IPS-NIHi7 (cell line): Measurements from ENCODE around the gene LRWD1.

ENCODE experiments used
- DNase-seq: peaks from one replicate; pipeline ENCODE4 v3.0.0; 2012; ENCODE audit warnings: mixed read lengths; ENCODE audit errors: extremely low spot score

The LRWD1 gene

DNA sequence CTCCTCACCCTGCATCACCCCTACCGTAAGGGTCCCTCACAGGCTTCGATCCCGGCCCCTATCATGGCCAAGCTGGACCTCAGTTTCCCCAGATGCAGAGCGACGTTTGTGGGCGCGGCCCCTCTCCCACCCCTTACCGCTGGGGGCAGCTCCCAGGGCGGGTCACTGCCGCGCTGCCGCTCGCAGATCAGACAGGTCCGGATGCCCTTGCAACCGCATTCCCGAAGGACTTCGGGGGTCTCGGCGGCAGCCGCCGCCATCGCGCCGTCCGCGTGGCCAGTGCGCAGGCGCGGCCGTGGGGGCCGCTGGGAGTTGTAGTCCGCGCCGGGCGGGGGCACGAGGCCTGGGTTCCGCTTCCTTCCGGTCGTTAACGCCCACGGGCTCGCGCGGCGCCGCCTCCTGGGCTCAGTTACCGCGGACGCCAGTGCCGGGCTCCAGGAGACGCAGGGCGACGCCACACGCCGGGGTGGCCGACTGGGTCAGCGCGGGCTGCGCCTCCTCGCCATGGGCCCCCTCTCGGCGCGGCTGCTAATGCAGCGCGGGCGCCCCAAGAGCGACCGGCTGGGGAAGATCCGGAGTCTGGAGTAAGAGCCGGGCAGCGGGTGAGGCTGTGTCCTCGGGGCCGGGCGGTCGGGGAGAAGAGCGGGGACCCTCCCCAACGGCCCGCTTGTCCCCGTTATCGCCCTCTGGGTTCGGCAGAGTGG lies at the start of gene LRWD1, which contains the start of gene ALKBH4:
LRWD1 (plus strand) TSS at position 408 of the 704 bp plus-strand sequence; CDS start at position 505, 97 bp downstream.
ALKBH4 (minus strand) TSS at position 287 of the 704 bp plus-strand sequence; CDS start at position 260, 27 bp downstream.
- DNase-seq: peak; percentile 100

- no peak for DNase-seq
Measured at GRCh38 chr7:102415685-102416225, 49.0 kb upstream of the LRWD1 start.

DNA sequence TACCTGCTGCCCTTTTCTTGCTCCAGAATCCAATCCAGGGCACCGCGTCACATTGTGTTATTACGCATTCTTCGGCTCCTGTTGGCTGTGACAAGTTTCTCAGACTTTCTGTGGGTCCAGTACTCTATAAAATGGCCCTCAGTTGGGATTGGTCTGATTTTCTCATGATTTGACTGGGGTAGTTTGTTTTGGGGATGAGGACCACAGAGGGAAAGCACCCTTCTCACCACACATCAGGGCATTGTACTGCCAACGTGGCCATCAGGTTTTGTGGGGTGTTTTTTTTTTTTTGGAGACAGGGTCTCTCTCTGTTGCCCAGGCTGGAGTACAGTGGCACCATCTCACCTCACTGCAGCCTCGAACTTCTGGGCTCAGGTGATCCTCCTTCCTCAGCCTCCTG lies 48.4 kb upstream of the LRWD1 start:
- no peak for DNase-seq

DNA sequence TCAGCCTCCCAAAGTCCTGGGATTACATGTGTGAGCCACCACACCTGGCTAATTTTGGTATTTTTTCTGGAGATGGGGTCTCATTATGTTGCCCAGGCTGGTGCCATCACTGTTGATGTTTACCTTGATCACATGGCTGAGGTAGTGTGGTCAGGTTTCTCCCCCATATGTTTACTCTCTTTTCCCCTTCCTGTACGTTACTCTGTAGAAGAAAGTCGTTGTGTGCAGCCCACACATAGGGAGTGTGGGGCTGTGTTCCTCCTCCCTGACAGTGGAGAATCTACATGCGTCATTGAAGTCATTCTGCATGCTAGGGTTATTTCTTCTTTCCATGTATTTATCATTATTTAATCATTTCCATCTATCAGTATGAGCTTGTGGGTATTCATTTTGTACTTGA lies 47.7 kb upstream of the LRWD1 start:
- no peak for DNase-seq

GRCh38 chr7:102418592-102418991 lies 46.2 kb upstream of the LRWD1 start:
- DNase-seq: no peak

GRCh38 chr7:102421706-102422240 lies 43.0 kb upstream of the LRWD1 start:
- no peak for DNase-seq

GRCh38 chr7:102424129-102424551 lies 40.6 kb upstream of the LRWD1 start:
- DNase-seq: no peak

DNA sequence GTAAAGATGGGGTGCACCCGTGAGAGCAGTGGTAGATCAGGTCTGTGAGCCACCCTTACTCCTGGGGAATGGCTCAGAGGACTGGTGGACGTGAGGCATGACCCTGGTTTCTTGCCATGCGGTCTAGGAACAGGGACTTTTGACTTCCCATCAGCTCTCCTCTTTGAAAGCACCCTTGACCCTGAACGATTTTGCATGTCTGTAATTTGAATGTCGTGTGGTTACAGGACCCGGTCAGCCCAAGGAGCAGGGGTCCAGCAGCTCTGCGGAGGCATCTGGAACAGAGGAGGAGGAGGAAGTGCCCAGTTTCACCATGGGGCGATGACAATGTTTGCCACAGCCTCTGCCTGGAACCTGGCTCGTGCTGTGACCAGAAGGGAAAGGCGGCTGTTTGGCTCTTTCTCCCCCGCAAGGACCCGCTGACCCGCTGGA lies 40.0 kb upstream of the LRWD1 start:
- DNase-seq: no peak

DNA sequence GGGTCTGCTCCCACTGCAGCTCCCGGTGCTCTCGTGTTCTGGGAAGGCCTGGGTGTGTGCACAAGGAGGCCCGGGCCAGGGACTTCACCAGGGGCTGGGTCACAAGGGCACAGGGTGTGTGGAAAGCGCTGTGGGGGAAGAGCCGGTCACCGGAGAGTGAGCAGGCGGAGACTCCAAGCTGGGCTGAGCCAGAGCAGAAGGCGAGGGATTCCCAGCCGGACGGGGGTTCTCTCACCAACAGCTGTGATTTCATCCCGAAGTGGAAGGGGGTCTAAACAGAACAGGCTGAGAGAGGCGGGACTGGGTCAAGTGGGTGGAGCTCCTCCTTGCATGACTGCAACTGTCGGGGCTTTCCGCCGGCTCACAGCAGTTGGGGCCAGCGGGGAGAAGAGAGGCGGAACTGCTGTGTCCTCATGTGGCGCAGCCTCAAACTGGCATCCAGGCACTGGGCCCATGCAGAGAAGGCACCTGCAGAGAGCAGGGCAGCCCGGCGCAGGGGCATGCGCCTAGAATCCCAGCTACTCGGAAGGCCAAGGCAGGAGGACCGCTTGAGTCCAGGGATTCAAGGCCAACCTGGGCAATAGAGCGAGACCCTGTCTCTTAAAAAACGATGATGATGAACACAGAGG lies 39.0 kb upstream of the LRWD1 start:
- no peak for DNase-seq

DNA sequence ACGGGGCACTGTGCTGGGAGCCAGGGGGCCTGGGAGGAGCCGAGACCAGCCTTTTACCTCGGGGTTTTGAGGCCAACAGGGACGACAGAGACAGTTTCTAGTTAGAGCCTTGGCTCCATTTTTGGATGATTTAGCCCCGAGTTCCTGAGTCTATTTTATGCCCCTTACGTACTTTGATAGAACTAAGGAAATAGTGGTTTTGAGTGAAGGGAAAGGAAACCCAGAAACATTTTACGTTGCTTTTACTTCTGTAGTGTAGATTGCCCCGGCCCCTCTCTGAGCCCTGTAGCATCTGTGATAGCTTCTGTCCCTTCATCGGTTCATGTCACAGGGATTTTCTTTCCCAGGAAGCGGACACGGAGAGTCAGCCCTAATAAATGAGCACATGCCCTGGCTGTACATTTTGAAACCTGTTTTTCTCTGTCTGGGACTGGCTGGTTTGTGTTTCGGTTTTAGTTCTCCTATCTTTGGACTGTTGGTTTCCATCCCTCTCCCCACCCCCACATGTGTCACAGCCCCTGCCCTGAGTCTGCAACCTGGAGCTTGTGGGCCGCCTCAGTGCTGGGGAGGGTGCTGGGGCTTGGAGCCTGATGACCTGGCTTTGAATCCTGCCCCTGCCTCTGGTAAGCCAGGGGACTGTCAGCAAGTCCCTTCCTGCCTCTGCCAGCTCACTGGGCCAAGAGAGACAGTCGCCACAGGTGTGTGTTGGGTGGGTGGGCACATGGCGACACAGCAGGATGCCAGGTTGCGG lies 38.3 kb upstream of the LRWD1 start:
- DNase-seq: no peak

DNA sequence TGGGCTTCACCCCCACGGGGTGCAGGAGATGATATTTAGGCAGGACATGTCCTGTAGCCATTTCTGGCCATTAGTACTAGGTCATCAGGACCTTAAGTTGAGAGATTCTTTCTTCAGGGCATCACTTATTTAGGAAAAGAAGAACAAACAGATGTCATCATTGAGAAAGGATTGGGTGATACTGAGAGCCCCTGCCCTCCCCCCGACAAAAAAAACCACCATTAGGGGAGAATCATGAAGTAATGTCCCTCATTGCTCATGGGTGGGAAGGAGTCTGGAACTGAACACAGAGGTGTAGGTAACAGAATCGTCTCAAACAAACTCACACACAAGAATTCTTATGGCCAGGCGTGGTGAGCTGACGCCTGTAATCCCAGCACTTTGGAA lies 37.8 kb upstream of the LRWD1 start:
- no peak for DNase-seq

- no peak for DNase-seq
Measured at GRCh38 chr7:102429141-102429899, 35.5 kb upstream of the LRWD1 start.

DNA sequence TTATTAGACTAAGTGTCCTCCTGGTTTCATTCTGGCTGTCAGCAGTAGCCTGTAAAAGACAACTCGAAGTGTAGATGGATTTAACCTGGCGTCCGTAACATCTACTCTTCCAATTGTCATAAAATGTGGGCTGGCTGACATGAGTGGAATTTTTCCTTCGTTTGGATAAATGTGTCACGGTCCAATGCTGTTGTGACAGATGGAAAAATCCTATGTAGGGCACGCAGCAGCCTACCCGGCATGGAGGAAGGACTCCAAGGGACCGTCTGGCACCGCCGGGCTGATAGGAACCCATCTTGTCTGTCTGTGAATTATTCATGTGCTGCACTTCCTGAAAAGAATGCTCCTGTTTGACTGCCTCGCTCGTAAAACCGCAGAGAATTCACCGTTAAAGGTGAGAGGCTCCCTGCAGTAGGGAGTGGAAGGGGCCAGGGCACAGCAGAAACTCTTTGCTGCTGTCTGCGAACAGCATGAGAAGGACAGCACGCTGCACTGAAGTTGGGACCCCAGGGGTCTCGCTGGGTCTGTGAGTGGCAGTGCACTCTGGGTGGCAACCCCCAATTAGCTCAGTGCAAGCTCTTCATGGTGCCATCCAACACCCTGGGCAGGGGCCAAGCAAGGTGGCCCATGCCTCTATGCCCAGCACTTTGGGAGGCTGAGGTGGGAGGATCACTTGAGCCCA lies 33.0 kb upstream of the LRWD1 start:
- DNase-seq: no peak

GRCh38 chr7:102432442-102433218 lies 32.2 kb upstream of the LRWD1 start:
- DNase-seq: peak; percentile 35

- DNase-seq: peak; percentile 93
Measured at GRCh38 chr7:102433219-102434038, 31.4 kb upstream of the LRWD1 start, which contains the start of gene ORAI2. Gene ORAI2, plus strand, starts transcription at chr7:102433575. Its CDS starts 5,382 bp downstream, at chr7:102438957.

GRCh38 chr7:102434039-102434486 lies 30.7 kb upstream of the LRWD1 start:
- DNase-seq: peak; percentile 16

GRCh38 chr7:102436118-102436517 lies 28.7 kb upstream of the LRWD1 start:
- DNase-seq: no peak

DNA sequence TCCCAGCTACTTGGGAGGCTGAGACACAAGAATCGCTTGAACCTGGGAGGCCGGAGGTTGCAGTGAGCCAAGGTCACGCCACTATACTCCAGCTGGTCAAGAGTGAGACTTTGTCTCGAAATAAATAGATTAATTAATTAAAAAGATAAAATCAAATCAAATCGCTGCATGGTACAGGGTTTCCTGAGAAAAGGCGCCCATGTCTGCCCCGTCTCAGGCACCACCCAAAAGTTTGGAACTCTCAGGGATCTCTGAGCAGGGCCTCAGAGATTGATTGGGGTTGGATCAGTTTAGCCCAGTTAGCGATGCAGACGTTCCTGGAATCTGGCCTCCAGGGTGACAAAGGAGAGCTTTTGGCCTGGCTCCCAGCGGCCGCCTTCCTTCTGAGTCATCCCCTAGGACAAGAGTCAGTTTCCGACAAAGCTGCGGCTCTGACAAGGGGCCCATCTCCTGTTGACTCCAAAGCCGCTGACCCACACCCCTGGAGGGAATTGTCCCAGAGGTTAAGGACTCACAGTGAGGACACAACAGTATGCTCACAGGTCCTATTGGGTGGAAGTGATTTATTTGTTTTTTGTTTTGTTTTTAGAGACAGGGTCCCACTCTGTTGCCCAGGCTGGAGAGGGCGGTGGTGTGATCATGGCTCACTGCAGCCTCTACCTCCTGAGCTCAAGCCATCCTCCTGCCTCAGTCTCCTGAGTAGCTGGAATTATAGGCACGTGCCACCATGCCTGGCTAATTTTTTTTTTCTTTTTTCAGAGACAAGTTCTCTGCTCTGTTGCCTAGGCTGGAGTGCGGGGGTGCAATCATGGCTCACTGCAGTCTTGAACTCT lies 24.6 kb upstream of the LRWD1 start:
- peak; percentile 73 for DNase-seq
